H9 (cell line): ENCODE results near the gene ATG2B. TPM values are rescaled to one million over a fixed set of nuclear protein-coding genes. Genes with fewer than 3 reads are reported as not detected.

Experiments
- DNase-seq: peaks from one replicate; pipeline ENCODE4 v3.0.0-alpha.2; 2017
- H2AFZ ChIP-seq: one replicate; pipeline ENCODE4 v1.6.1; 2013; ENCODE audit warnings: mild to moderate bottlenecking, low read length, control low read depth, moderate library complexity
- H2AK5ac ChIP-seq: 2 replicates; pipeline ENCODE4 v1.6.1; 2013; ENCODE audit warnings: low read length, control low read depth, mixed read lengths; ENCODE audit not compliant: insufficient read length
- H2BK120ac ChIP-seq: one replicate; pipeline ENCODE4 v1.6.1; 2013; ENCODE audit warnings: low read depth, mild to moderate bottlenecking, low read length, control low read depth, inconsistent platforms; ENCODE audit not compliant: poor library complexity, severe bottlenecking
- H2BK12ac ChIP-seq: 2 replicates; pipeline ENCODE4 v1.6.1; 2013; ENCODE audit warnings: low read length, control low read depth, mixed read lengths, low read depth; ENCODE audit not compliant: insufficient read length
- H2BK15ac ChIP-seq: 2 replicates; pipeline ENCODE4 v1.6.1; 2013; ENCODE audit warnings: low read depth, low read length, control low read depth
- H2BK20ac ChIP-seq: one replicate; pipeline ENCODE4 v1.6.1; 2013; ENCODE audit warnings: low read depth, mild to moderate bottlenecking, low read length, control low read depth, inconsistent platforms; ENCODE audit not compliant: poor library complexity, severe bottlenecking
- H2BK5ac ChIP-seq: 2 replicates; pipeline ENCODE4 v1.6.1; 2013; ENCODE audit warnings: low read length, control low read depth, mixed read lengths; ENCODE audit not compliant: insufficient read length
- H3K14ac ChIP-seq: 2 replicates; pipeline ENCODE4 v1.6.1; 2013; ENCODE audit warnings: low read length, control low read depth; ENCODE audit not compliant: insufficient read depth
- H3K18ac ChIP-seq: 2 replicates; pipeline ENCODE4 v1.6.1; 2013; ENCODE audit warnings: low read depth, mild to moderate bottlenecking, mixed read lengths, low read length, control low read depth; ENCODE audit not compliant: insufficient read length
- H3K23ac ChIP-seq: 2 replicates; pipeline ENCODE4 v1.6.1; 2013; ENCODE audit warnings: low read length, control low read depth, mixed read lengths, low read depth; ENCODE audit not compliant: insufficient read length
- H3K23me2 ChIP-seq: 2 replicates; pipeline ENCODE4 v1.6.1; 2013; ENCODE audit warnings: low read depth, mild to moderate bottlenecking, mixed read lengths, low read length, control low read depth; ENCODE audit not compliant: insufficient read length, poor library complexity, severe bottlenecking
- H3K27ac ChIP-seq: 2 replicates; pipeline ENCODE4 v1.5.1; 2013; ENCODE audit warnings: low read length, control low read depth, mixed read lengths, low read depth; ENCODE audit not compliant: insufficient read length
- H3K27me3 ChIP-seq: 2 replicates; pipeline ENCODE4 v1.6.1; 2013; ENCODE audit warnings: low read length, control low read depth, inconsistent platforms; ENCODE audit not compliant: insufficient read depth
- H3K4ac ChIP-seq: 2 replicates; pipeline ENCODE4 v1.6.1; 2013; ENCODE audit warnings: low read depth, mild to moderate bottlenecking, control low read depth, inconsistent platforms, low read length, moderate library complexity
- H3K4me1 ChIP-seq: 2 replicates; pipeline ENCODE4 v1.6.1; 2013; ENCODE audit warnings: low read length, control low read depth, inconsistent platforms; ENCODE audit not compliant: insufficient read depth
- H3K4me2 ChIP-seq: 2 replicates; pipeline ENCODE4 v1.6.1; 2013; ENCODE audit warnings: low read length, control low read depth, mixed read lengths; ENCODE audit not compliant: insufficient read length, insufficient read depth
- H3K56ac ChIP-seq: 2 replicates; pipeline ENCODE4 v1.6.1; 2013; ENCODE audit warnings: low read depth, mild to moderate bottlenecking, mixed read lengths, low read length, control low read depth; ENCODE audit not compliant: insufficient read length
- H3K79me1 ChIP-seq: 2 replicates; pipeline ENCODE4 v1.6.1; 2013; ENCODE audit warnings: low read depth, mild to moderate bottlenecking, moderate library complexity, low read length, control low read depth, inconsistent platforms; ENCODE audit not compliant: insufficient read depth, poor library complexity, severe bottlenecking
- H3K79me2 ChIP-seq: 2 replicates; pipeline ENCODE4 v1.6.1; 2013; ENCODE audit warnings: low read length, control low read depth, inconsistent platforms; ENCODE audit not compliant: insufficient read depth
- H3K9ac ChIP-seq: 2 replicates; pipeline ENCODE4 v1.6.1; 2013; ENCODE audit warnings: low read length, control low read depth, mixed read lengths; ENCODE audit not compliant: insufficient read length; ENCODE audit errors: extremely low read depth
- H3K9me3 ChIP-seq: one replicate; pipeline ENCODE4 v1.6.1; 2013; ENCODE audit warnings: low read depth, low read length, inconsistent platforms; ENCODE audit not compliant: control insufficient read depth
- H3T11ph ChIP-seq: one replicate; pipeline ENCODE4 v1.6.1; 2013; ENCODE audit warnings: mild to moderate bottlenecking, low read length, control low read depth, inconsistent platforms
- H4K20me1 ChIP-seq: one replicate; pipeline ENCODE4 v1.6.1; 2013; ENCODE audit not compliant: control insufficient read depth, insufficient read length, insufficient read depth
- H4K5ac ChIP-seq: 2 replicates; pipeline ENCODE4 v1.6.1; 2013; ENCODE audit warnings: low read depth, mild to moderate bottlenecking, mixed read lengths, low read length, control low read depth; ENCODE audit not compliant: insufficient read length
- H4K8ac ChIP-seq: replicated peaks from 2 replicates; pipeline ENCODE4 v1.6.1; 2013; ENCODE audit warnings: low read length, control low read depth, mixed read lengths, low read depth; ENCODE audit not compliant: insufficient read length
- H4K91ac ChIP-seq: 2 replicates; pipeline ENCODE4 v1.6.1; 2013; ENCODE audit warnings: low read depth, mild to moderate bottlenecking, moderate library complexity, mixed read lengths, low read length, control low read depth; ENCODE audit not compliant: insufficient read length
- H3K27ac Mint-ChIP-seq, 3 experiments: 2 replicates in 2 of 3; 3 replicates in 1 of 3; pipeline ENCODE4 v1.8.0; 2020 to 2021; ENCODE audit warnings: mixed read lengths in 3 of 3, mild to moderate bottlenecking in 1 of 3, moderate library complexity in 1 of 3
- H3K27me3 Mint-ChIP-seq: 2 replicates; pipeline ENCODE4 v1.8.0; 2021; ENCODE audit warnings: low read depth, mild to moderate bottlenecking, moderate library complexity, mixed read lengths
- H3K36me3 Mint-ChIP-seq, 3 experiments: 2 replicates in 2 of 3; 3 replicates in 1 of 3; pipeline ENCODE4 v1.8.0; 2020 to 2021; ENCODE audit warnings: low read depth in 3 of 3, mixed read lengths in 3 of 3; ENCODE audit not compliant: insufficient read depth in 1 of 3
- H3K4me1 Mint-ChIP-seq, 2 experiments: 2 replicates each; pipeline ENCODE4 v1.8.0; 2020; ENCODE audit warnings: mixed read lengths in 2 of 2
- H3K4me3 Mint-ChIP-seq, 2 experiments: 2 replicates in 1 of 2; 3 replicates in 1 of 2; pipeline ENCODE4 v1.8.0; 2020 to 2021; ENCODE audit warnings: mild to moderate bottlenecking in 2 of 2, mixed read lengths in 2 of 2, moderate library complexity in 1 of 2
- H3K9me3 Mint-ChIP-seq, 2 experiments: 2 replicates in 1 of 2; 3 replicates in 1 of 2; pipeline ENCODE4 v1.8.0; 2020; ENCODE audit warnings: mild to moderate bottlenecking in 2 of 2, mixed read lengths in 2 of 2, moderate library complexity in 1 of 2
- WGBS: extraction: QIAGEN DNeasy Blood & Tissue Kit; methylation state at CpG from one replicate; pipeline ENCODE4 v1.1.7; 2013; ENCODE audit warnings: missing lambda C conversion rate, low lambda C conversion rate, mixed read lengths; ENCODE audit not compliant: insufficient read length; ENCODE audit errors: extremely low coverage; 5-methylcytosine and 5-hydroxymethylcytosine counted together
- total RNA-seq: library from RNA; stranded (reverse); gene quantifications from 2 replicates; pipeline ENCODE4 v1.2.1, GENCODE V29; 2021
- TF ChIP-seq, protein P1 (sequence below): fragments of 200-600 bp; sonication (generic); conservative IDR thresholded peaks from 3 replicates; pipeline ENCODE4 v1.8.0; 2021; ENCODE audit warnings: antibody characterized with exemption, mild to moderate bottlenecking

Gene ATG2B
- total RNA-seq, 1 experiment from 2014 or later = 12.6 TPM

DNA sequence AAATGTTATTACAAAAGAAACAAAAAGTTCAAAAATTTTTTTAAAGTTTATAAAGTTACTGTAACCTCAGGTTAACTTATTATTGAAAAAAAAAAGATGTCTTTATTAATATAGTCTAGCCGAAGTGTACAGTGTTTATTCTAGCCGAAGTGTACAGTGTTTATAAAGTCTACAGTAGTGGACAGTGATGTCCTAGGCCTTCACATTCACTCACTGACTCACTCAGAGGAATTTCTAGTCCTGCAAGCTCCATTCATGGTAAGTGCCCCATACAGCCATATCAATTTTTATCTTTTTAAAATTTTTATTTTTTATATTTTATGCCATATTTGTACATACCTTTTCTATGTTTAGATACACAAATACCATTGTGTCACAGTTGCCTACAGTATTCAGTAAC is 10.4 kb downstream of the ATG2B start:
- Histone ChIP-seq H2BK15ac (no peak overlapping the region), H3K4me1 (peaks cover 7% of the 10 kb centered on the region; the same call in 1 of the 2 replicates), H2BK20ac (no peak overlapping the region), H3K18ac (no peak overlapping the region), H2AK5ac (no peak overlapping the region), H3K9ac (no peak overlapping the region), H4K5ac (no peak overlapping the region), H4K20me1 (no peaks in the 10 kb centered on the region), H3K56ac (no peak overlapping the region), H3K27ac (no peak overlapping the region), H3K23me2 (no peaks in the 10 kb centered on the region), H4K8ac (no peak overlapping the region), H4K91ac (no peak overlapping the region), H2BK5ac (no peak overlapping the region), H3K23ac (no peak overlapping the region), H3K27me3 (no peaks in the 10 kb centered on the region), H2BK120ac (no peak overlapping the region), H2BK12ac (no peak overlapping the region), H2AFZ (no peak overlapping the region), H3K9me3 (no peaks in the 10 kb centered on the region), H3K4me2 (no peak overlapping the region), H3K79me1 (no peaks in the 10 kb centered on the region), H3K14ac (no peak overlapping the region), H3T11ph (no peak overlapping the region), H3K79me2 (peaks cover 4% of the 10 kb centered on the region; the same call in 1 of the 2 replicates), H3K4ac (no peak overlapping the region)
- H3K27me3 Mint-ChIP-seq = no peaks in the 10 kb centered on the region
- DNase-seq = no peak
- H3K9me3 Mint-ChIP-seq = no peaks in the 10 kb centered on the region
- TF ChIP-seq, protein P1, sequence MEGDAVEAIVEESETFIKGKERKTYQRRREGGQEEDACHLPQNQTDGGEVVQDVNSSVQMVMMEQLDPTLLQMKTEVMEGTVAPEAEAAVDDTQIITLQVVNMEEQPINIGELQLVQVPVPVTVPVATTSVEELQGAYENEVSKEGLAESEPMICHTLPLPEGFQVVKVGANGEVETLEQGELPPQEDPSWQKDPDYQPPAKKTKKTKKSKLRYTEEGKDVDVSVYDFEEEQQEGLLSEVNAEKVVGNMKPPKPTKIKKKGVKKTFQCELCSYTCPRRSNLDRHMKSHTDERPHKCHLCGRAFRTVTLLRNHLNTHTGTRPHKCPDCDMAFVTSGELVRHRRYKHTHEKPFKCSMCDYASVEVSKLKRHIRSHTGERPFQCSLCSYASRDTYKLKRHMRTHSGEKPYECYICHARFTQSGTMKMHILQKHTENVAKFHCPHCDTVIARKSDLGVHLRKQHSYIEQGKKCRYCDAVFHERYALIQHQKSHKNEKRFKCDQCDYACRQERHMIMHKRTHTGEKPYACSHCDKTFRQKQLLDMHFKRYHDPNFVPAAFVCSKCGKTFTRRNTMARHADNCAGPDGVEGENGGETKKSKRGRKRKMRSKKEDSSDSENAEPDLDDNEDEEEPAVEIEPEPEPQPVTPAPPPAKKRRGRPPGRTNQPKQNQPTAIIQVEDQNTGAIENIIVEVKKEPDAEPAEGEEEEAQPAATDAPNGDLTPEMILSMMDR = no peak
- H3K4me1 Mint-ChIP-seq = peaks cover 20 to 38% of the 10 kb centered on the region in 2 experiments
- H3K4me3 Mint-ChIP-seq = no peak overlapping the region
- no peak overlapping the region for H3K27ac Mint-ChIP-seq
- H3K36me3 Mint-ChIP-seq = peaks cover 0 to 7% (median 2%) of the 10 kb centered on the region in 3 experiments; a peak in 4 of 7 replicates
- no CpG with 5 or more reads among the region's 2 CpGs for WGBS
